ENCODE measurements around the gene POP5.

Gene POP5

GRCh38 chr12:120580787-120581723 is at the start of gene POP5:
Gene POP5 (minus strand): TSS chr12:120581402. CDS start chr12:120581362, 40 bp downstream.
- Histone ChIP-seq H3K27me3 (peaks cover 28% of the 10 kb centered on the region), H3K9me3 (no peaks in the 10 kb centered on the region), H3K36me3 (peaks cover 40% of the 10 kb centered on the region), H3K27ac (peak within 1 kb of the TSS; percentile 69), H3K4me1 (ENCODE audit: control insufficient read depth in 1 of 2, insufficient read depth in 1 of 2, low read depth in 1 of 2, low read length in 1 of 2) (peaks cover 33 to 36% of the 10 kb centered on the region in 2 experiments), H3K4me3 (ENCODE audit: low read depth in 1 of 2, low read length in 1 of 2) (peak within 1 kb of the TSS; percentile 83 to 85)
- peak; percentile 56 for TF ChIP-seq CTCF (IDR thresholded peaks at IDR 0.05)

DNA sequence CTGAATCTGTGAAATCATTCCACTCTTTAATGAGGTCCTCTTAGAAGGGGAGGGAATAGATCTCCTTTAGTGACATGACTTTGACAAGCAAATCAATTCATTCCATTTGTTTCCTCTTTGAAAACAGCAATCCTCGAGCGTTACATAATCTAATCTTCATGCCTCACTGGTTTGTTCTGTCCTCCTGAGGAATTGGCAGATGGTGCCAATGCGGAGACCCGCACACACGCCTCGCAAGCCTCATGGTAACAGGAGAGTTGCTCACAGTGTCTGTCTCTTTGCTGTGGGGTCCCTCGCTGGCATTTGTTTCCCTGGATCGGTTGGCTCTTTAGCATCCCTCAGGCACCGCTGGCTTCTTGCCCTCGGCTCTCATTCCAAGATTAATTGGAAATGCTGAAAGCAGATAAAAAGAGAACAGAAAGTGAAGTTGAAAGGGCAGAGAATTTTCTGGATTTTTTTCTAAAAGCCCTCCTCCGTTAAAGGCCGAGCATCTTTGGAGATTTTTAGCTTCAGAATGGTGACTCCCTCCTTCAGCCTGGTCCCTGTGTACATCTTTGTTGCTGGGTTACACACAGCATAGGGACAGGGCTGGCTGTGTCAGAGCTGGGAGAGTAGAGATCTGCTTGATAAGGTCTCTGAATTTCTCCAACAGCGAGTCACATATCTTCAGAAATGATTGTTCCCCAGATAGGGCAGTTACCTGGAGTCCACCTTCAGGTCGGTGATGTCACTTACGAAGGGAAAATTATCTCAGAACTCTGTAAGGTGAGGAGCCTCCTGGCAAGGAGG is 49.1 kb upstream of the POP5 start:
- H3K27me3 ChIP-seq, result peaks cover 42% of the 10 kb centered on the region
- H3K4me1 ChIP-seq (ENCODE audit: control insufficient read depth in 1 of 2, insufficient read depth in 1 of 2, low read depth in 1 of 2, low read length in 1 of 2), result no peaks in the 10 kb centered on the region
- H3K36me3 ChIP-seq, result no peaks in the 10 kb centered on the region
- H3K4me3 ChIP-seq (ENCODE audit: low read depth in 1 of 2, low read length in 1 of 2), result no peak overlapping the region
- no peak overlapping the region for H3K27ac ChIP-seq
- TF ChIP-seq CTCF (IDR thresholded peaks at IDR 0.05), result no peak
- no peaks in the 10 kb centered on the region for H3K9me3 ChIP-seq

DNA sequence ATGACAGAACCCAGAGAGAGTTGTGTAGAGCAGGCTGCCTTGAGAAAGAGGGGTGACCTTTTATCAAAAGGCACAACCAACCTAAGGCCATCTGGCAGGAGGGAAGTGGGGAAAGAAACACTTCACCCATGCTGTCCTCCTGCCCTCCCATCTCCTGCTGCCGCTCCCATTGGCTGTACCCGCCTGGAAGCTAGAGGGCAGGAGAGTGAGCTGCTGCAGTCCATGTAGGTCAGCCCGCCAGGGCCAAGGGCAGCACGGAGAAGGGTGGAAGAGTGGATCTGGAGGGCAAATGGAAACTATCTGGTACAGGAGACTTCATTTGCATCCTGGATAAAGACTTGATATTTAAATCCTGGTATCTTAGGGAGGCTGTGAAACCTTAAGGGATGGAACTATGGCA is 47.7 kb upstream of the POP5 start:
- Histone ChIP-seq H3K4me3 (ENCODE audit: low read depth in 1 of 2, low read length in 1 of 2) (no peak overlapping the region), H3K4me1 (ENCODE audit: control insufficient read depth in 1 of 2, insufficient read depth in 1 of 2, low read depth in 1 of 2, low read length in 1 of 2) (no peaks in the 10 kb centered on the region), H3K27ac (no peak overlapping the region), H3K9me3 (no peaks in the 10 kb centered on the region), H3K27me3 (peaks cover 28% of the 10 kb centered on the region), H3K36me3 (no peaks in the 10 kb centered on the region)
- TF ChIP-seq CTCF (IDR thresholded peaks at IDR 0.05), result no peak

- TF ChIP-seq CTCF (IDR thresholded peaks at IDR 0.05), result no peak
These were observed 44.6 kb upstream of the POP5 start for GRCh38 chr12:120625557-120626419.

GRCh38 chr12:120620624-120621023 is 39.4 kb upstream of the POP5 start:
- H3K36me3 ChIP-seq, result no peaks in the 10 kb centered on the region
- no peak for TF ChIP-seq CTCF (IDR thresholded peaks at IDR 0.05)
- H3K9me3 ChIP-seq, result no peaks in the 10 kb centered on the region
- H3K27me3 ChIP-seq, result peaks cover 29% of the 10 kb centered on the region
- no peak overlapping the region for H3K27ac ChIP-seq
- H3K4me1 ChIP-seq (ENCODE audit: control insufficient read depth in 1 of 2, insufficient read depth in 1 of 2, low read depth in 1 of 2, low read length in 1 of 2), result no peaks in the 10 kb centered on the region
- H3K4me3 ChIP-seq (ENCODE audit: low read depth in 1 of 2, low read length in 1 of 2), result no peak overlapping the region

More at GRCh38 chr12:120625557-120626419, 44.6 kb upstream of the POP5 start:
- Histone ChIP-seq H3K4me3 (ENCODE audit: low read depth in 1 of 2, low read length in 1 of 2) (no peak overlapping the region), H3K27ac (no peak overlapping the region), H3K9me3 (no peaks in the 10 kb centered on the region), H3K36me3 (no peaks in the 10 kb centered on the region), H3K27me3 (peaks cover 9% of the 10 kb centered on the region), H3K4me1 (ENCODE audit: control insufficient read depth in 1 of 2, insufficient read depth in 1 of 2, low read depth in 1 of 2, low read length in 1 of 2) (no peaks in the 10 kb centered on the region)
